K562 (cell line): ENCODE measurements around the gene CCT5.

Source experiments
- AFF1 ChIP-seq, 2 experiments: fragments of 450-650 bp; IDR thresholded peaks; 2 replicates each; pipeline ENCODE4 v1.6.1; 2018; ENCODE audit warnings: mild to moderate bottlenecking in 2 of 2, low read depth in 1 of 2; ENCODE audit not compliant: partially characterized antibody in 2 of 2
- CREM ChIP-seq: IDR thresholded peaks from 2 replicates; pipeline ENCODE4 v1.6.1; 2014; ENCODE audit warnings: antibody characterized with exemption, low read depth
- CTCF ChIP-seq, 3 experiments: IDR thresholded peaks in 2 of 3; conservative IDR thresholded peaks in 1 of 3; 2 replicates each; pipeline ENCODE4 v1.5.1; 2011 to 2012; ENCODE audit warnings: low read length in 3 of 3, mild to moderate bottlenecking in 3 of 3, control low read depth in 2 of 3, improper control_type of control experiment in 1 of 3, inconsistent platforms in 1 of 3, low read depth in 1 of 3, mixed read lengths in 1 of 3, moderate library complexity in 1 of 3; ENCODE audit not compliant: insufficient read depth in 2 of 3
- HCFC1 ChIP-seq: IDR thresholded peaks from 2 replicates; pipeline ENCODE4 v1.6.1; 2012; ENCODE audit warnings: low read depth, low read length, improper control_type of control experiment
- KAT8 ChIP-seq: fragments of 450-650 bp; IDR thresholded peaks from 2 replicates; pipeline ENCODE4 v1.6.1; 2016; ENCODE audit warnings: low read depth, mild to moderate bottlenecking
- STAT5A ChIP-seq: IDR thresholded peaks from 2 replicates; pipeline ENCODE4 v1.6.1; 2012; ENCODE audit warnings: low read length, inconsistent platforms, borderline replicate concordance
- TCF7L2 ChIP-seq: fragments of 150-350 bp; IDR thresholded peaks from 2 replicates; pipeline ENCODE4 v1.6.1; 2016; ENCODE audit warnings: low read depth, mild to moderate bottlenecking, low read length, moderate library complexity
- YBX1 ChIP-seq: fragments of 450-650 bp; IDR thresholded peaks from 2 replicates; pipeline ENCODE4 v1.7.1; 2016; ENCODE audit warnings: mild to moderate bottlenecking
- ZBTB33 ChIP-seq: sonication (generic); formaldehyde crosslinking; IDR thresholded peaks from 2 replicates; pipeline ENCODE4 v1.8.1; 2023; ENCODE audit warnings: mild to moderate bottlenecking, missing genetic modification reagents
- ZNF143 ChIP-seq: sonication (generic); formaldehyde crosslinking; IDR thresholded peaks from 2 replicates; pipeline ENCODE4 v1.9.0; 2022; ENCODE audit warnings: mild to moderate bottlenecking, missing genetic modification reagents
- ZNF778 ChIP-seq: fragments of 450-650 bp; formaldehyde crosslinking; IDR thresholded peaks from 2 replicates; pipeline ENCODE4 v1.4.0; 2020; ENCODE audit warnings: mild to moderate bottlenecking, moderate library complexity

GRCh38 chr5:10262995-10263394 lies 12.9 kb downstream of the CCT5 start:
- TF ChIP-seq ZNF778 (CRISPR knock-in tag) (no peak), TCF7L2 (no peak), CREM (no peak), ZBTB33 (CRISPR knock-in tag) (no peak), HCFC1 (no peak), AFF1 (IDR thresholded peaks at IDR 0.05; ENCODE audit: low read depth in 1 of 2, partially characterized antibody in 2 of 2) (no peak), KAT8 (no peak), CTCF (IDR thresholded peaks at IDR 0.05 in 2 of 3, conservative IDR thresholded peaks at IDR 0.05 in 1 of 3; ENCODE audit: insufficient read depth in 2 of 3, low read depth in 1 of 3, low read length in 3 of 3) (no peak), STAT5A (no peak), YBX1 (no peak), ZNF143 (CRISPR knock-in tag) (no peak)
